Measurements from ENCODE around the gene SPNS3.

SPNS3 gene

GRCh38 chr17:4395111-4395478 is 38.6 kb upstream of the SPNS3 start:
- no peak for TF ChIP-seq CTCF (IDR thresholded peaks at IDR 0.05; ENCODE audit: control extremely low read depth, extremely low read depth, low read depth, missing control alignments)
- POLR2A ChIA-PET: no interaction called here
- no peak for DNase-seq (ENCODE audit: extremely low spot score)
- CTCF ChIA-PET: interaction anchor here (0.8 to 2.4 kb wide), 6 partner anchors 9 to 179 kb away, joined by 3 to 10 read pairs (median 6); no protein-coding TSS in a partner anchor

- ChIA-PET POLR2A (no interaction called here), CTCF (no interaction called here)
- no peak for TF ChIP-seq CTCF (IDR thresholded peaks at IDR 0.05; ENCODE audit: control extremely low read depth, extremely low read depth, low read depth, missing control alignments)
- no peak for DNase-seq (ENCODE audit: extremely low spot score)
Observed at GRCh38 chr17:4397840-4398239, 35.9 kb upstream of the SPNS3 start.

GRCh38 chr17:4405038-4405669 is 28.6 kb upstream of the SPNS3 start:
- TF ChIP-seq CTCF (IDR thresholded peaks at IDR 0.05; ENCODE audit: control extremely low read depth, extremely low read depth, low read depth, missing control alignments): no peak
- CTCF ChIA-PET: interaction anchor here (0.8 to 8.2 kb wide), 7 partner anchors 8 to 205 kb away, joined by 3 to 45 read pairs (median 5); no protein-coding TSS in a partner anchor
- DNase-seq (ENCODE audit: extremely low spot score): no peak
- POLR2A ChIA-PET: interaction anchor here (1.2 kb wide), 1 partner anchor 8 kb away, joined by 3 read pairs; no protein-coding TSS in a partner anchor

GRCh38 chr17:4405699-4406098 is 28.0 kb upstream of the SPNS3 start:
- DNase-seq (ENCODE audit: extremely low spot score): no peak
- no peak for TF ChIP-seq CTCF (IDR thresholded peaks at IDR 0.05; ENCODE audit: control extremely low read depth, extremely low read depth, low read depth, missing control alignments)
- CTCF ChIA-PET: interaction anchor here (0.8 to 8.2 kb wide), 7 partner anchors 8 to 206 kb away, joined by 3 to 45 read pairs (median 5); no protein-coding TSS in a partner anchor
- POLR2A ChIA-PET: interaction anchor here (1.2 kb wide), 1 partner anchor 9 kb away, joined by 3 read pairs; no protein-coding TSS in a partner anchor

GRCh38 chr17:4406386-4406785 is 27.4 kb upstream of the SPNS3 start:
- ChIA-PET POLR2A (interaction anchor here (1.2 kb wide), 1 partner anchor 10 kb away, joined by 3 read pairs; no protein-coding TSS in a partner anchor), CTCF (interaction anchor here (1.3 to 8.2 kb wide), 5 partner anchors 14 to 206 kb away, joined by 4 to 45 read pairs (median 5); no protein-coding TSS in a partner anchor)
- TF ChIP-seq CTCF (IDR thresholded peaks at IDR 0.05; ENCODE audit: control extremely low read depth, extremely low read depth, low read depth, missing control alignments): no peak
- no peak for DNase-seq (ENCODE audit: extremely low spot score)

GRCh38 chr17:4407216-4407615 is 26.5 kb upstream of the SPNS3 start:
- POLR2A ChIA-PET: no interaction called here
- CTCF ChIA-PET: interaction anchor here (0.9 to 8.2 kb wide), 5 partner anchors 8 to 207 kb away, joined by 3 to 45 read pairs (median 6); no protein-coding TSS in a partner anchor
- no peak for TF ChIP-seq CTCF (IDR thresholded peaks at IDR 0.05; ENCODE audit: control extremely low read depth, extremely low read depth, low read depth, missing control alignments)
- no peak for DNase-seq (ENCODE audit: extremely low spot score)
